Right lobe of liver (tissue), 6 donors: ENCODE results near the gene LRP5. TPM values are rescaled to one million over a fixed set of nuclear protein-coding genes. Genes with fewer than 3 reads are reported as not detected.
A peak's percentile ranks its signal among the peaks of the same experiment; 100 is the strongest.

Source experiments
- ATAC-seq, 4 donors: fragments of 200-7000 bp; cut with Tn5 transposase; one replicate each; pipeline ENCODE4 v1.9.1; 2020; ENCODE audit warnings: mild to moderate bottlenecking in 4 of 4, moderate library complexity in 4 of 4
- DNase-seq, 3 donors: peaks; one replicate each; pipeline ENCODE4 v3.0.0-alpha.2; 2020
- H3K27ac ChIP-seq, 3 donors: fragments of 200-600 bp; one replicate each; pipeline ENCODE4 v1.8.0; 2022
- H3K27me3 ChIP-seq, 2 donors: fragments of 200-600 bp; one replicate each; pipeline ENCODE4 v1.8.0; 2022
- H3K36me3 ChIP-seq, 4 donors: fragments of 200-600 bp; sonication (generic) in 1 of 4; one replicate each; pipeline versions ENCODE4 v1.5.1 to v1.8.0; 2017 to 2022; ENCODE audit warnings: control low read depth in 1 of 4
- H3K4me1 ChIP-seq, 4 donors: fragments of 200-600 bp; sonication (generic) in 1 of 4; one replicate each; pipeline versions ENCODE4 v1.5.1 to v1.8.0; 2017 to 2022; ENCODE audit warnings: control low read depth in 1 of 4
- H3K4me3 ChIP-seq, 3 donors: fragments of 200-600 bp; one replicate each; pipeline ENCODE4 v1.8.0; 2022
- H3K9me3 ChIP-seq, 4 donors: fragments of 200-600 bp; sonication (generic) in 1 of 4; one replicate each; pipeline versions ENCODE4 v1.5.1 to v1.8.0; 2017 to 2022; ENCODE audit warnings: control low read depth in 1 of 4
- POLR2A ChIP-seq: fragments of 450-650 bp; IDR thresholded peaks from one replicate; pipeline ENCODE4 v1.6.1; 2017; ENCODE audit warnings: antibody characterized with exemption, mild to moderate bottlenecking
- WGBS: methylation state at CpG from one replicate; pipeline ENCODE4 v1.1.6; 2018; ENCODE audit warnings: low coverage, low lambda C conversion rate; ENCODE audit not compliant: insufficient coverage; ENCODE audit errors: missing lambda C conversion rate; 5-methylcytosine and 5-hydroxymethylcytosine counted together
- intact Hi-C, 2 donors: fragments of 100-400 bp; cut with DNase I; formaldehyde crosslinking; loops; one replicate each; pipeline versions ENCODE4 v1.11.2 to v1.14.1; 2022
- total RNA-seq, 6 experiments: library from RNA; depleted of rRNA in 2 of 6; stranded (reverse); fragments of >200 nt in 2 of 6; fragmentation: NEBNext Ultra II Directional in 3 of 6; extraction: Animal tissue kit (Norgen Biotek cat#: 25700) in 3 of 6; gene quantifications; one replicate each; pipeline versions ENCODE4 v1.1.0 to v1.2.4, GENCODE V29; 2016 to 2023
- TF ChIP-seq, protein P1 (sequence below), 4 donors: fragments of 200-600 bp in 3 of 4; fragments of 450-650 bp in 1 of 4; IDR thresholded peaks; one replicate each; pipeline versions ENCODE4 v1.5.1 to v1.8.0; 2016 to 2022; ENCODE audit warnings: antibody characterized with exemption in 4 of 4, mild to moderate bottlenecking in 2 of 4
- donor health status: DM: no; HTN: yes; CAD: no.
- donor health status: DM: no; HTN: no; CAD: no.
- donor health status: DM: no; HTN: no; CAD: no.
- donor health status: DM: no; HTN: yes; CAD: no.
- donor health status: DM: no; HTN: yes; CAD: no.

LRP5 gene
- total RNA-seq, 6 experiments from 2014 or later = 74.4 to 120 (median 88.2) TPM

GRCh38 chr11:68424981-68425865 lies 112.8 kb downstream of the LRP5 start:
- 94% methylated on average over 12 of the region's 40 CpGs for WGBS
- Histone ChIP-seq H3K36me3 (peaks cover 4 to 70% (median 46%) of the 10 kb centered on the region in 4 donors), H3K9me3 (no peaks in the 10 kb centered on the region), H3K27me3 (no peaks in the 10 kb centered on the region), H3K27ac (no peak overlapping the region), H3K4me3 (no peak overlapping the region), H3K4me1 (no peaks in the 10 kb centered on the region)
- ATAC-seq (peak in 2 of 4 donors; percentile 4 to 5), DNase-seq (no peak)
- no peak for TF ChIP-seq POLR2A
- TF ChIP-seq, protein P1, sequence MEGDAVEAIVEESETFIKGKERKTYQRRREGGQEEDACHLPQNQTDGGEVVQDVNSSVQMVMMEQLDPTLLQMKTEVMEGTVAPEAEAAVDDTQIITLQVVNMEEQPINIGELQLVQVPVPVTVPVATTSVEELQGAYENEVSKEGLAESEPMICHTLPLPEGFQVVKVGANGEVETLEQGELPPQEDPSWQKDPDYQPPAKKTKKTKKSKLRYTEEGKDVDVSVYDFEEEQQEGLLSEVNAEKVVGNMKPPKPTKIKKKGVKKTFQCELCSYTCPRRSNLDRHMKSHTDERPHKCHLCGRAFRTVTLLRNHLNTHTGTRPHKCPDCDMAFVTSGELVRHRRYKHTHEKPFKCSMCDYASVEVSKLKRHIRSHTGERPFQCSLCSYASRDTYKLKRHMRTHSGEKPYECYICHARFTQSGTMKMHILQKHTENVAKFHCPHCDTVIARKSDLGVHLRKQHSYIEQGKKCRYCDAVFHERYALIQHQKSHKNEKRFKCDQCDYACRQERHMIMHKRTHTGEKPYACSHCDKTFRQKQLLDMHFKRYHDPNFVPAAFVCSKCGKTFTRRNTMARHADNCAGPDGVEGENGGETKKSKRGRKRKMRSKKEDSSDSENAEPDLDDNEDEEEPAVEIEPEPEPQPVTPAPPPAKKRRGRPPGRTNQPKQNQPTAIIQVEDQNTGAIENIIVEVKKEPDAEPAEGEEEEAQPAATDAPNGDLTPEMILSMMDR (IDR thresholded peaks at IDR 0.05) = no peak
- intact Hi-C loops = no loop called here

GRCh38 chr11:68425866-68426380 lies 113.5 kb downstream of the LRP5 start:
- WGBS = no CpG with 5 or more reads among the region's 21 CpGs
- TF ChIP-seq POLR2A = no peak
- TF ChIP-seq, protein P1 (IDR thresholded peaks at IDR 0.05) = no peak
- intact Hi-C loops = no loop called here
- Histone ChIP-seq H3K27ac (no peak overlapping the region), H3K27me3 (no peaks in the 10 kb centered on the region), H3K4me3 (no peak overlapping the region), H3K36me3 (peaks cover 4 to 73% (median 47%) of the 10 kb centered on the region in 4 donors), H3K4me1 (no peaks in the 10 kb centered on the region), H3K9me3 (no peaks in the 10 kb centered on the region)
- ATAC-seq (peak in 1 of 4 donors; percentile 11), DNase-seq (no peak)

DNA sequence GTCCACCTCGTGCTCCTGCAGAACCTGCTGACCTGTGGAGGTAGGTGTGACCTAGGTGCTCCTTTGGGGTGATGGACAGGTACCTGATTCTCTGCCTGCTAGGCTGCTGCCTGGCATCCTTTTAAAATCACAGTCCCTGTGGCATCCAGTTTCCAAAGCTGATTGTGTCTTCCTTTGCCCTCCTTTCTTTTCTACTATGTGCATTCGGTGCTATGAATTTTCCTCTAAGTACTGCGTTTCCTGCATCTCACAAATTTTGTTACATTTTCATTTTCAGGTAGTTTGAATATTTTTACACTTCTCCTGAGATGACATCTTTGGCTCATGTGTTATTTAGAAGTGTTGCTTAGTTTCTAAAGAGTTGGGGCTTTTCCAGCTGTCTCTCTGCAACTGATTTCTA lies 117.3 kb downstream of the LRP5 start:
- ATAC-seq (no peak), DNase-seq (no peak)
- Histone ChIP-seq H3K27me3 (no peaks in the 10 kb centered on the region), H3K9me3 (no peaks in the 10 kb centered on the region), H3K27ac (no peak overlapping the region), H3K4me1 (no peaks in the 10 kb centered on the region), H3K4me3 (no peak overlapping the region), H3K36me3 (peaks cover 4 to 86% (median 53%) of the 10 kb centered on the region in 4 donors)
- TF ChIP-seq, protein P1 (IDR thresholded peaks at IDR 0.05) = no peak
- no peak for TF ChIP-seq POLR2A
- intact Hi-C loops = no loop called here
- WGBS = 100% methylated on average over 2 of the region's 3 CpGs

DNA sequence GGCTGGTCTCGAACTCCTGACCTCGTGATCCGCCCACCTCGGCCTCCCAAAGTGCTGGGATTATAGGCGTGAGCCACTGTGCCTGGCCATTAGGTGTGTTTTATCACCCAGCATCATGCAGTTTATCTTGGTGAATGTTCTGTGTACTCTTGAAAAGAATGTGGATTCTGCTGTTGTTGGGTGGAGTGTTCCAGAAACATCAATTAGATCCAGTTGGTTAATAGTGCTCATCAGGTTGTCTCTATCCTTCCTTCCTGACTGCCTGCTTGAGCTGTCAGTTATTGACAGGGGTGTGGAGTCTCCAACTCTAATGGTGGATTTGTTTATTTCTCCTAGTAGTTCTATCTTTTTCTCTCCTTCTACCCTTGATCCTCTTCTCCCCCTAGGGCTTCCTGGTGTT lies 118.0 kb downstream of the LRP5 start:
- DNase-seq (no peak), ATAC-seq (no peak)
- H3K4me1 ChIP-seq = no peaks in the 10 kb centered on the region
- WGBS = no CpG with 5 or more reads among the region's 5 CpGs
- peaks cover 3 to 85% (median 50%) of the 10 kb centered on the region in 4 donors for H3K36me3 ChIP-seq
- no peaks in the 10 kb centered on the region for H3K9me3 ChIP-seq
- intact Hi-C loops = no loop called here
- no peak overlapping the region for H3K4me3 ChIP-seq
- H3K27me3 ChIP-seq = no peaks in the 10 kb centered on the region
- TF ChIP-seq, protein P1 (IDR thresholded peaks at IDR 0.05) = no peak
- no peak for TF ChIP-seq POLR2A
- H3K27ac ChIP-seq = no peak overlapping the region
